HepG2 (cell line): ENCODE results near the gene TMEM9B. TPM values are rescaled to one million over a fixed set of nuclear protein-coding genes. Genes with fewer than 3 reads are reported as not detected.

Experiments
- CHD4 ChIP-seq: fragments of 200-600 bp; sonication (generic); IDR thresholded peaks from 2 replicates; pipeline ENCODE4 v1.7.0; 2017; ENCODE audit warnings: mild to moderate bottlenecking, low read length, borderline replicate concordance
- DNMT1 ChIP-seq: sonication (generic); formaldehyde crosslinking; IDR thresholded peaks from 2 replicates; pipeline ENCODE4 v1.5.1; 2020; ENCODE audit warnings: mild to moderate bottlenecking, missing genetic modification reagents
- FOXC1 ChIP-seq: sonication (generic); formaldehyde crosslinking; IDR thresholded peaks from 2 replicates; pipeline ENCODE4 v1.8.0; 2022; ENCODE audit warnings: mild to moderate bottlenecking, missing genetic modification reagents, borderline replicate concordance
- GATAD2A ChIP-seq: IDR thresholded peaks from 2 replicates; pipeline ENCODE4 v1.6.1; 2016
- IKZF5 ChIP-seq: IDR thresholded peaks from 2 replicates; pipeline ENCODE4 v1.6.1; 2018; ENCODE audit warnings: missing genetic modification reagents, mild to moderate bottlenecking, missing compliant biosample characterization
- KDM4B ChIP-seq: sonication (generic); formaldehyde crosslinking; IDR thresholded peaks from 2 replicates; pipeline ENCODE4 v1.4.0; 2020; ENCODE audit warnings: missing genetic modification reagents
- KDM5B ChIP-seq: sonication (generic); formaldehyde crosslinking; IDR thresholded peaks from 2 replicates; pipeline ENCODE4 v1.4.0; 2020; ENCODE audit warnings: missing genetic modification reagents, mild to moderate bottlenecking, borderline replicate concordance
- MYC ChIP-seq: sonication (generic); formaldehyde crosslinking; IDR thresholded peaks from 2 replicates; pipeline ENCODE4 v1.9.0; 2021; ENCODE audit warnings: missing genetic modification reagents, borderline replicate concordance
- PHF21A ChIP-seq: sonication (generic); formaldehyde crosslinking; IDR thresholded peaks from 2 replicates; pipeline ENCODE4 v1.5.0; 2020; ENCODE audit warnings: mild to moderate bottlenecking, missing genetic modification reagents
- RFXAP ChIP-seq: sonication (generic); formaldehyde crosslinking; IDR thresholded peaks from 2 replicates; pipeline ENCODE4 v1.4.0; 2020; ENCODE audit warnings: missing genetic modification reagents, borderline replicate concordance
- TEAD3 ChIP-seq: optimal IDR thresholded peaks from 2 replicates; pipeline ENCODE3; 2016; ENCODE audit warnings: borderline replicate concordance
- TSC22D2 ChIP-seq: sonication (generic); formaldehyde crosslinking; IDR thresholded peaks from 2 replicates; pipeline ENCODE4 v1.5.1; 2020; ENCODE audit warnings: missing genetic modification reagents, mild to moderate bottlenecking, borderline replicate concordance
- ZNF207 ChIP-seq: fragments of 450-650 bp; IDR thresholded peaks from 2 replicates; pipeline ENCODE4 v1.6.1; 2016; ENCODE audit warnings: antibody characterized with exemption, borderline replicate concordance
- ZNF333 ChIP-seq: sonication (generic); formaldehyde crosslinking; IDR thresholded peaks from 2 replicates; pipeline ENCODE4 v1.4.0; 2020; ENCODE audit warnings: mild to moderate bottlenecking, missing genetic modification reagents, borderline replicate concordance
- ZNF513 ChIP-seq: sonication (generic); formaldehyde crosslinking; conservative IDR thresholded peaks from 2 replicates; pipeline ENCODE4 v1.5.0; 2020; ENCODE audit warnings: missing genetic modification reagents
- ZNF564 ChIP-seq: sonication (generic); formaldehyde crosslinking; IDR thresholded peaks from 2 replicates; pipeline ENCODE4 v1.8.1; 2023; ENCODE audit warnings: mild to moderate bottlenecking, missing genetic modification reagents
- polyA plus RNA-seq, 8 experiments: library from polyadenylated mRNA; depleted of rRNA in 3 of 8; stranded (reverse) in 7 of 8; unstranded in 1 of 8; fragments of >200 nt; fragmentation: Illumina TruSeq in 4 of 8; extraction: Trizol in 4 of 8; gene quantifications; 2 replicates each; pipeline versions ENCODE4 v1.2.1 to v1.2.3, GENCODE V29; 2011 to 2016; ENCODE audit warnings: low read depth in 4 of 8, missing spikeins in 1 of 8, mixed read lengths in 1 of 8; ENCODE audit not compliant: insufficient read depth in 1 of 8
- total RNA-seq, 5 experiments: library from RNA; depleted of rRNA; stranded (reverse); fragments of >200 nt; fragmentation: Illumina TruSeq; extraction: Trizol; gene quantifications; 2 replicates each; pipeline ENCODE4 v1.2.3, GENCODE V29; 2016; ENCODE audit warnings: low read depth in 1 of 5
- TF ChIP-seq, protein P1 (sequence below): fragments of 450-650 bp; IDR thresholded peaks from 2 replicates; pipeline ENCODE4 v1.6.1; 2017; ENCODE audit warnings: mild to moderate bottlenecking
- TF ChIP-seq, protein P2 (sequence below): sonication (generic); formaldehyde crosslinking; IDR thresholded peaks from 2 replicates; pipeline ENCODE4 v1.8.0; 2022; ENCODE audit warnings: missing genetic modification reagents, low read depth, mild to moderate bottlenecking, borderline replicate concordance
- TF ChIP-seq, protein P3 (sequence below): sonication (generic); formaldehyde crosslinking; IDR thresholded peaks from 2 replicates; pipeline ENCODE4 v1.5.0; 2020; ENCODE audit warnings: missing genetic modification reagents
- TF ChIP-seq, protein P4 (sequence below): sonication (generic); formaldehyde crosslinking; conservative IDR thresholded peaks from 2 replicates; pipeline ENCODE4 v1.4.0; 2020; ENCODE audit warnings: missing genetic modification reagents

Gene TMEM9B
- total and polyA plus RNA-seq, 2 of the 13 experiments (the other 11 are each of a cell fraction or from before 2014, with no cell fraction given): 12.4 to 20.8 TPM

GRCh38 chr11:9004183-9004926, 40.1 kb upstream of the TMEM9B start (continued):
- TF ChIP-seq MYC (no peak), KDM5B (CRISPR knock-in tag) (peak; percentile 43; the same call in 1 of the 2 replicates), TSC22D2 (CRISPR knock-in tag) (no peak), PHF21A (CRISPR knock-in tag) (no peak), KDM4B (CRISPR knock-in tag) (no peak), ZNF207 (no peak), GATAD2A (CRISPR knock-in tag) (no peak), TEAD3 (CRISPR knock-in tag) (no peak), ZNF333 (CRISPR knock-in tag) (0 out of 2 replicates have a peak, but pooled peaks have one; percentile 62), CHD4 (no peak), IKZF5 (CRISPR knock-in tag) (no peak), ZNF513 (CRISPR knock-in tag) (no peak), RFXAP (CRISPR knock-in tag) (no peak), ZNF564 (CRISPR knock-in tag) (no peak), DNMT1 (no peak), FOXC1 (no peak)
- TF ChIP-seq, protein P1, sequence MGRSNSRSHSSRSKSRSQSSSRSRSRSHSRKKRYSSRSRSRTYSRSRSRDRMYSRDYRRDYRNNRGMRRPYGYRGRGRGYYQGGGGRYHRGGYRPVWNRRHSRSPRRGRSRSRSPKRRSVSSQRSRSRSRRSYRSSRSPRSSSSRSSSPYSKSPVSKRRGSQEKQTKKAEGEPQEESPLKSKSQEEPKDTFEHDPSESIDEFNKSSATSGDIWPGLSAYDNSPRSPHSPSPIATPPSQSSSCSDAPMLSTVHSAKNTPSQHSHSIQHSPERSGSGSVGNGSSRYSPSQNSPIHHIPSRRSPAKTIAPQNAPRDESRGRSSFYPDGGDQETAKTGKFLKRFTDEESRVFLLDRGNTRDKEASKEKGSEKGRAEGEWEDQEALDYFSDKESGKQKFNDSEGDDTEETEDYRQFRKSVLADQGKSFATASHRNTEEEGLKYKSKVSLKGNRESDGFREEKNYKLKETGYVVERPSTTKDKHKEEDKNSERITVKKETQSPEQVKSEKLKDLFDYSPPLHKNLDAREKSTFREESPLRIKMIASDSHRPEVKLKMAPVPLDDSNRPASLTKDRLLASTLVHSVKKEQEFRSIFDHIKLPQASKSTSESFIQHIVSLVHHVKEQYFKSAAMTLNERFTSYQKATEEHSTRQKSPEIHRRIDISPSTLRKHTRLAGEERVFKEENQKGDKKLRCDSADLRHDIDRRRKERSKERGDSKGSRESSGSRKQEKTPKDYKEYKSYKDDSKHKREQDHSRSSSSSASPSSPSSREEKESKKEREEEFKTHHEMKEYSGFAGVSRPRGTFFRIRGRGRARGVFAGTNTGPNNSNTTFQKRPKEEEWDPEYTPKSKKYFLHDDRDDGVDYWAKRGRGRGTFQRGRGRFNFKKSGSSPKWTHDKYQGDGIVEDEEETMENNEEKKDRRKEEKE: no peak
- TF ChIP-seq, protein P2, sequence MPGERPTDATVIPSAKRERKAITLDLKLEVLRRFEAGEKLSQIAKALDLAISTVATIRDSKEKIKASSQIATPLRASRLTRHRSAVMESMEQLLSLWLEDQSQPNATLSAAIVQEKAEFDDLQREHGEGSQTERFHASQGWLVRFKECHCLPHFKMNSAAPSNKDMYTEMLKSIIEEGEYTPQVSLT (CRISPR knock-in tag): no peak
- TF ChIP-seq, protein P3, sequence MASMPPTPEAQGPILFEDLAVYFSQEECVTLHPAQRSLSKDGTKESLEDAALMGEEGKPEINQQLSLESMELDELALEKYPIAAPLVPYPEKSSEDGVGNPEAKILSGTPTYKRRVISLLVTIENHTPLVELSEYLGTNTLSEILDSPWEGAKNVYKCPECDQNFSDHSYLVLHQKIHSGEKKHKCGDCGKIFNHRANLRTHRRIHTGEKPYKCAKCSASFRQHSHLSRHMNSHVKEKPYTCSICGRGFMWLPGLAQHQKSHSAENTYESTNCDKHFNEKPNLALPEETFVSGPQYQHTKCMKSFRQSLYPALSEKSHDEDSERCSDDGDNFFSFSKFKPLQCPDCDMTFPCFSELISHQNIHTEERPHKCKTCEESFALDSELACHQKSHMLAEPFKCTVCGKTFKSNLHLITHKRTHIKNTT (CRISPR knock-in tag): no peak
- TF ChIP-seq, protein P4, sequence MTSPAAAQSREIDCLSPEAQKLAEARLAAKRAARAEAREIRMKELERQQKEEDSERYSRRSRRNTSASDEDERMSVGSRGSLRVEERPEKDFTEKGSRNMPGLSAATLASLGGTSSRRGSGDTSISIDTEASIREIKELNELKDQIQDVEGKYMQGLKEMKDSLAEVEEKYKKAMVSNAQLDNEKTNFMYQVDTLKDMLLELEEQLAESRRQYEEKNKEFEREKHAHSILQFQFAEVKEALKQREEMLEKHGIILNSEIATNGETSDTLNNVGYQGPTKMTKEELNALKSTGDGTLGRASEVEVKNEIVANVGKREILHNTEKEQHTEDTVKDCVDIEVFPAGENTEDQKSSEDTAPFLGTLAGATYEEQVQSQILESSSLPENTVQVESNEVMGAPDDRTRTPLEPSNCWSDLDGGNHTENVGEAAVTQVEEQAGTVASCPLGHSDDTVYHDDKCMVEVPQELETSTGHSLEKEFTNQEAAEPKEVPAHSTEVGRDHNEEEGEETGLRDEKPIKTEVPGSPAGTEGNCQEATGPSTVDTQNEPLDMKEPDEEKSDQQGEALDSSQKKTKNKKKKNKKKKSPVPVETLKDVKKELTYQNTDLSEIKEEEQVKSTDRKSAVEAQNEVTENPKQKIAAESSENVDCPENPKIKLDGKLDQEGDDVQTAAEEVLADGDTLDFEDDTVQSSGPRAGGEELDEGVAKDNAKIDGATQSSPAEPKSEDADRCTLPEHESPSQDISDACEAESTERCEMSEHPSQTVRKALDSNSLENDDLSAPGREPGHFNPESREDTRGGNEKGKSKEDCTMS (CRISPR knock-in tag): no peak
